Gastroesophageal sphincter (tissue), 4 donors: ENCODE measurements around the gene BRMS1. TPM values are rescaled to one million over a fixed set of nuclear protein-coding genes. Genes with fewer than 3 reads are reported as not detected.

Source experiments
- ATAC-seq: fragments of 150-250 bp; one replicate; pipeline ENCODE4 v1.9.1; 2016; ENCODE audit warnings: mild to moderate bottlenecking, moderate library complexity
- H3K27ac ChIP-seq, 4 donors: fragments of 200-600 bp; sonication (generic) in 3 of 4; 1 replicate in 3 of 4; 2 replicates in 1 of 4; pipeline ENCODE4 v1.5.1; 2016 to 2019
- H3K27me3 ChIP-seq: fragments of 200-600 bp; sonication (generic); one replicate; pipeline ENCODE4 v1.5.1; 2019
- H3K36me3 ChIP-seq, 2 donors: fragments of 200-600 bp; sonication (generic); one replicate each; pipeline ENCODE4 v1.5.1; 2019; ENCODE audit warnings: control low read depth in 1 of 2
- H3K4me1 ChIP-seq, 3 donors: fragments of 200-600 bp; sonication (generic); 1 replicate in 2 of 3; 2 replicates in 1 of 3; pipeline ENCODE4 v1.5.1; 2016 to 2019; ENCODE audit warnings: control low read depth in 2 of 3
- H3K4me3 ChIP-seq, 2 donors: fragments of 200-600 bp; sonication (generic); one replicate each; pipeline ENCODE4 v1.5.1; 2019; ENCODE audit warnings: mild to moderate bottlenecking in 1 of 2, moderate library complexity in 1 of 2
- H3K9me3 ChIP-seq, 3 donors: fragments of 200-600 bp; sonication (generic); one replicate each; pipeline ENCODE4 v1.5.1; 2017 to 2019; ENCODE audit warnings: control low read depth in 2 of 3
- CTCF ChIP-seq, 4 experiments: fragments of 200-600 bp in 2 of 4; fragments of 450-650 bp in 2 of 4; sonication (generic) in 1 of 4; IDR thresholded peaks; one replicate each; pipeline ENCODE4 v1.5.1; 2017 to 2019; ENCODE audit warnings: antibody characterized with exemption in 4 of 4, mild to moderate bottlenecking in 2 of 4, moderate library complexity in 2 of 4
- EP300 ChIP-seq: sonication (generic); formaldehyde crosslinking; IDR thresholded peaks from one replicate; pipeline ENCODE4 v1.6.1; 2017; ENCODE audit warnings: antibody characterized with exemption, mild to moderate bottlenecking
- POLR2A ChIP-seq, 2 donors: fragments of 450-650 bp; IDR thresholded peaks; one replicate each; pipeline ENCODE4 v1.6.1; 2017; ENCODE audit warnings: antibody characterized with exemption in 2 of 2, mild to moderate bottlenecking in 2 of 2, moderate library complexity in 1 of 2
- POLR2AphosphoS5 ChIP-seq: sonication (generic); formaldehyde crosslinking; IDR thresholded peaks from one replicate; pipeline ENCODE4 v1.6.1; 2017; ENCODE audit warnings: antibody characterized with exemption
- WGBS, 2 donors: methylation state at CpG; one replicate each; pipeline ENCODE4 v1.1.5; 2018; ENCODE audit warnings: low coverage in 1 of 2; 5-methylcytosine and 5-hydroxymethylcytosine counted together
- total RNA-seq, 4 donors: library from RNA; depleted of rRNA; stranded (reverse); fragments of >200 nt; gene quantifications; one replicate each; pipeline ENCODE4 v1.1.0, GENCODE V29; 2016

Gene BRMS1
- total RNA-seq, 4 donors from 2014 or later, result 26.6 to 44.2 (median 35.5) TPM

GRCh38 chr11:66365711-66366619, 21.1 kb upstream of the BRMS1 start:
- Histone ChIP-seq H3K9me3 (no peaks in the 10 kb centered on the region), H3K4me1 (peaks cover 0 to 10% (median 2%) of the 10 kb centered on the region in 3 donors), H3K36me3 (no peaks in the 10 kb centered on the region), H3K27ac (no peak overlapping the region), H3K4me3 (no peak overlapping the region), H3K27me3 (no peaks in the 10 kb centered on the region)
- WGBS, 2 donors, result 51% methylated on average over 5 of the region's 14 CpGs; no CpG with 5 or more reads in 1 of the 2 donors
- ATAC-seq, result no peak
- TF ChIP-seq EP300 (no peak), POLR2AphosphoS5 (no peak), CTCF (IDR thresholded peaks at IDR 0.05) (no peak), POLR2A (IDR thresholded peaks at IDR 0.05) (no peak)

- no peak for ATAC-seq
- Histone ChIP-seq H3K4me1 (peaks cover 0 to 4% (median 0%) of the 10 kb centered on the region in 3 donors), H3K36me3 (no peaks in the 10 kb centered on the region), H3K27me3 (no peaks in the 10 kb centered on the region), H3K27ac (no peak overlapping the region), H3K4me3 (no peak overlapping the region), H3K9me3 (no peaks in the 10 kb centered on the region)
- WGBS, 2 donors, result 90 to 100% methylated on average over 2 to 3 of the region's 6 CpGs
- TF ChIP-seq CTCF (IDR thresholded peaks at IDR 0.05) (no peak), EP300 (no peak), POLR2AphosphoS5 (no peak), POLR2A (IDR thresholded peaks at IDR 0.05) (no peak)
Measured at GRCh38 chr11:66365166-66365565, 20.3 kb upstream of the BRMS1 start.

GRCh38 chr11:66363805-66364535, 19.1 kb upstream of the BRMS1 start:
- no peaks in the 10 kb centered on the region for H3K36me3 ChIP-seq
- WGBS, 2 donors, result 60 to 65% methylated on average over 5 to 8 of the region's 15 CpGs
- H3K4me3 ChIP-seq, result no peak overlapping the region
- no peak for ATAC-seq
- no peaks in the 10 kb centered on the region for H3K9me3 ChIP-seq
- H3K27me3 ChIP-seq, result no peaks in the 10 kb centered on the region
- peak in 1 of 4 experiments; percentile 46 for TF ChIP-seq CTCF (IDR thresholded peaks at IDR 0.05)
- TF ChIP-seq EP300, result no peak
- H3K4me1 ChIP-seq, result no peaks in the 10 kb centered on the region
- H3K27ac ChIP-seq, result no peak overlapping the region

DNA sequence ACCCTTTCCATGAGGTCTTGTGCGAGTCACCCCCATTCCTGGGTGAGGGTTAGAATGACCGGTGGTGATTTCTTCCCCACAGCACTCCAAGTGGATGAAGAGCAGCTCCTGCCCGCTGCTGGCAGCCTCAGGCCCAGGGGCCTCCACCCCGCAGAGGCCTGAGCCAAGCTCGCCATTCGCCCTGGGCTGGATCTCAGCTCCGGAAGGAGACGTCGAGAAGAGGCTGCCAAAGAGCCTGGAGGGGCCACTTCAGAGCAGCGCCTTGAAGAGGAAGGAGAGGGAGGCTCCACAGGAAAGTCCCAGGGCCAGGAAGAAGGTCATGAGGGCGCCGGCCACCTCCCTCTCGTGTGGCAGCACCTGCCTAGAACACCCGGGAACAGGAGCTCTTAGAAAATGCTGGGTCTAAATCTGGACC, 18.3 kb upstream of the BRMS1 start:
- no peaks in the 10 kb centered on the region for H3K36me3 ChIP-seq
- H3K4me3 ChIP-seq, result no peak overlapping the region
- H3K9me3 ChIP-seq, result no peaks in the 10 kb centered on the region
- peak; percentile 40 for ATAC-seq
- 90% methylated on average over 5 of the region's 14 CpGs; no CpG with 5 or more reads in 1 of the 2 donors for WGBS, 2 donors
- TF ChIP-seq CTCF (IDR thresholded peaks at IDR 0.05), result no peak
- TF ChIP-seq POLR2A (IDR thresholded peaks at IDR 0.05), result no peak
- no peak for TF ChIP-seq EP300
- no peak for TF ChIP-seq POLR2AphosphoS5
- no peaks in the 10 kb centered on the region for H3K4me1 ChIP-seq
- no peaks in the 10 kb centered on the region for H3K27me3 ChIP-seq
- H3K27ac ChIP-seq, result no peak overlapping the region
